AG04450 (cell line): ENCODE results near the gene SH2D3C. TPM values are rescaled to one million over a fixed set of nuclear protein-coding genes. Genes with fewer than 3 reads are reported as not detected.

Experiments
- CTCF ChIA-PET: fragments of 300-600, 350-600 bp; formaldehyde crosslinking; extraction: SDS; loops from one replicate; lab custom pipeline; 2022; ENCODE audit warnings: antibody characterized with exemption, inconsistent platforms; lab: Charles Lee
- POLR2A ChIA-PET: fragments of 350-600 bp; formaldehyde crosslinking; extraction: SDS; loops from one replicate; lab custom pipeline; 2021; ENCODE audit warnings: antibody characterized with exemption, inconsistent platforms; lab: Yijun Ruan, JAX
- DNase-seq: peaks from one replicate; pipeline ENCODE4 v3.0.0-alpha.2; 2011; ENCODE audit warnings: low read depth, low spot score
- H3K27ac ChIP-seq: one replicate; pipeline ENCODE4 v1.5.1; 2012; ENCODE audit warnings: low read depth, low read length, control low read depth
- H3K27me3 ChIP-seq: one replicate; pipeline ENCODE4 v1.6.0; 2012; ENCODE audit warnings: low read length; ENCODE audit not compliant: control insufficient read depth, insufficient read depth
- H3K4me3 ChIP-seq: 2 replicates; pipeline ENCODE4 v1.5.1; 2011; ENCODE audit warnings: mild to moderate bottlenecking, low read depth, low read length, control low read depth
- H3K9me3 ChIP-seq: 2 replicates; pipeline ENCODE4 v1.5.1; 2012; ENCODE audit warnings: low read length; ENCODE audit not compliant: control insufficient read depth, insufficient read depth
- polyA plus RNA-seq: library from polyadenylated mRNA; depleted of rRNA; stranded (reverse); fragments of >200 nt; gene quantifications from 2 replicates; pipeline ENCODE4 v1.2.3, GENCODE V29; 2011
- TF ChIP-seq, protein P1 (sequence below): IDR thresholded peaks from 2 replicates; pipeline ENCODE4 v1.5.1; 2011; ENCODE audit warnings: low read depth, low read length, control low read depth, inconsistent platforms

SH2D3C gene
- polyA plus RNA-seq, 1 experiment = not detected

GRCh38 chr9:127755061-127756060 is 23.1 kb downstream of the SH2D3C start:
- no peak overlapping the region for H3K27ac ChIP-seq
- POLR2A ChIA-PET = no interaction called here
- TF ChIP-seq, protein P1, sequence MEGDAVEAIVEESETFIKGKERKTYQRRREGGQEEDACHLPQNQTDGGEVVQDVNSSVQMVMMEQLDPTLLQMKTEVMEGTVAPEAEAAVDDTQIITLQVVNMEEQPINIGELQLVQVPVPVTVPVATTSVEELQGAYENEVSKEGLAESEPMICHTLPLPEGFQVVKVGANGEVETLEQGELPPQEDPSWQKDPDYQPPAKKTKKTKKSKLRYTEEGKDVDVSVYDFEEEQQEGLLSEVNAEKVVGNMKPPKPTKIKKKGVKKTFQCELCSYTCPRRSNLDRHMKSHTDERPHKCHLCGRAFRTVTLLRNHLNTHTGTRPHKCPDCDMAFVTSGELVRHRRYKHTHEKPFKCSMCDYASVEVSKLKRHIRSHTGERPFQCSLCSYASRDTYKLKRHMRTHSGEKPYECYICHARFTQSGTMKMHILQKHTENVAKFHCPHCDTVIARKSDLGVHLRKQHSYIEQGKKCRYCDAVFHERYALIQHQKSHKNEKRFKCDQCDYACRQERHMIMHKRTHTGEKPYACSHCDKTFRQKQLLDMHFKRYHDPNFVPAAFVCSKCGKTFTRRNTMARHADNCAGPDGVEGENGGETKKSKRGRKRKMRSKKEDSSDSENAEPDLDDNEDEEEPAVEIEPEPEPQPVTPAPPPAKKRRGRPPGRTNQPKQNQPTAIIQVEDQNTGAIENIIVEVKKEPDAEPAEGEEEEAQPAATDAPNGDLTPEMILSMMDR = no peak
- H3K9me3 ChIP-seq = no peaks in the 10 kb centered on the region; the same call in 1 of the 2 replicates
- no peak for DNase-seq
- no peak overlapping the region for H3K4me3 ChIP-seq
- CTCF ChIA-PET = interaction anchor here (0.6 kb wide), 1 partner anchor 163 kb away, joined by 6 read pairs; no protein-coding TSS in a partner anchor
- peaks cover 31% of the 10 kb centered on the region for H3K27me3 ChIP-seq

- Histone ChIP-seq H3K27ac (no peak overlapping the region), H3K9me3 (no peaks in the 10 kb centered on the region; the same call in 1 of the 2 replicates), H3K27me3 (peaks cover 31% of the 10 kb centered on the region), H3K4me3 (no peak overlapping the region)
- TF ChIP-seq, protein P1 = no peak
- DNase-seq = no peak
- ChIA-PET CTCF (no interaction called here), POLR2A (no interaction called here)
Measured at GRCh38 chr9:127754099-127755060, 24.1 kb downstream of the SH2D3C start.

GRCh38 chr9:127753622-127754021 is 24.8 kb downstream of the SH2D3C start:
- H3K27me3 ChIP-seq = peaks cover 33% of the 10 kb centered on the region
- ChIA-PET POLR2A (no interaction called here), CTCF (no interaction called here)
- TF ChIP-seq, protein P1 = no peak
- H3K27ac ChIP-seq = no peak overlapping the region
- H3K9me3 ChIP-seq = no peaks in the 10 kb centered on the region; the same call in 1 of the 2 replicates
- H3K4me3 ChIP-seq = no peak overlapping the region
- no peak for DNase-seq

- DNase-seq = no peak
- CTCF ChIA-PET = no interaction called here
- TF ChIP-seq, protein P1 = no peak
- no peak overlapping the region for H3K4me3 ChIP-seq
- peaks cover 36% of the 10 kb centered on the region for H3K27me3 ChIP-seq
- POLR2A ChIA-PET = no interaction called here
- no peak overlapping the region for H3K27ac ChIP-seq
- no peaks in the 10 kb centered on the region; the same call in 1 of the 2 replicates for H3K9me3 ChIP-seq
Measured at GRCh38 chr9:127753148-127753547, 25.3 kb downstream of the SH2D3C start.
